ENCODE measurements around the gene ZNF396. TPM values are rescaled to one million over a fixed set of nuclear protein-coding genes. Genes with fewer than 3 reads are reported as not detected.

ZNF396 gene
- total RNA-seq, 2 donors from 2014 or later, result 0.30 to 0.94 TPM

DNA sequence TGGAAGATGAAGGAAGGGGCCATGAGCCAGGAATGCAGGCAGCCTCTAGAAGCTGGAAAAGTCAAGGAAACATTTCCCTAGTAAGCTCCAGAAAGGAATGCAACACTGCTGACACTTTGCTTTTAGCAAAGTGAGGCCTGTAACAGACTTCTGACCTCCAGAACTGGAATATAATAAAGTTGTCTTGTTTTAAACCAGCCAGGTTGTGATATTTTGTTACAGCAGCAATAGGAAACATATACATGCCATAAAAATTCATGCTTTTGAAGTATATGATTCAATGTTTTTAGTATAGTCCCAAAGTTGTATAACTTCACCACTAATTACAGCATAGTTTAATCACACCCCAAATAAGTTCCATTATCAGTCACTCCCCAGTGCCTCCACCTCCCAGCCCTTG is 15.2 kb upstream of the ZNF396 start:
- Histone ChIP-seq H3K9me3 (peaks cover 0 to 5% of the 10 kb centered on the region in 2 donors), H3K4me1 (peaks cover 0 to 3% of the 10 kb centered on the region in 2 donors), H3K36me3 (no peaks in the 10 kb centered on the region), H3K27me3 (no peaks in the 10 kb centered on the region), H3K27ac (no peak overlapping the region), H3K4me3 (no peak overlapping the region)
- TF ChIP-seq, protein P1, sequence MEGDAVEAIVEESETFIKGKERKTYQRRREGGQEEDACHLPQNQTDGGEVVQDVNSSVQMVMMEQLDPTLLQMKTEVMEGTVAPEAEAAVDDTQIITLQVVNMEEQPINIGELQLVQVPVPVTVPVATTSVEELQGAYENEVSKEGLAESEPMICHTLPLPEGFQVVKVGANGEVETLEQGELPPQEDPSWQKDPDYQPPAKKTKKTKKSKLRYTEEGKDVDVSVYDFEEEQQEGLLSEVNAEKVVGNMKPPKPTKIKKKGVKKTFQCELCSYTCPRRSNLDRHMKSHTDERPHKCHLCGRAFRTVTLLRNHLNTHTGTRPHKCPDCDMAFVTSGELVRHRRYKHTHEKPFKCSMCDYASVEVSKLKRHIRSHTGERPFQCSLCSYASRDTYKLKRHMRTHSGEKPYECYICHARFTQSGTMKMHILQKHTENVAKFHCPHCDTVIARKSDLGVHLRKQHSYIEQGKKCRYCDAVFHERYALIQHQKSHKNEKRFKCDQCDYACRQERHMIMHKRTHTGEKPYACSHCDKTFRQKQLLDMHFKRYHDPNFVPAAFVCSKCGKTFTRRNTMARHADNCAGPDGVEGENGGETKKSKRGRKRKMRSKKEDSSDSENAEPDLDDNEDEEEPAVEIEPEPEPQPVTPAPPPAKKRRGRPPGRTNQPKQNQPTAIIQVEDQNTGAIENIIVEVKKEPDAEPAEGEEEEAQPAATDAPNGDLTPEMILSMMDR (IDR thresholded peaks at IDR 0.05), result no peak
- no peak for DNase-seq (ENCODE audit: low spot score)

DNA sequence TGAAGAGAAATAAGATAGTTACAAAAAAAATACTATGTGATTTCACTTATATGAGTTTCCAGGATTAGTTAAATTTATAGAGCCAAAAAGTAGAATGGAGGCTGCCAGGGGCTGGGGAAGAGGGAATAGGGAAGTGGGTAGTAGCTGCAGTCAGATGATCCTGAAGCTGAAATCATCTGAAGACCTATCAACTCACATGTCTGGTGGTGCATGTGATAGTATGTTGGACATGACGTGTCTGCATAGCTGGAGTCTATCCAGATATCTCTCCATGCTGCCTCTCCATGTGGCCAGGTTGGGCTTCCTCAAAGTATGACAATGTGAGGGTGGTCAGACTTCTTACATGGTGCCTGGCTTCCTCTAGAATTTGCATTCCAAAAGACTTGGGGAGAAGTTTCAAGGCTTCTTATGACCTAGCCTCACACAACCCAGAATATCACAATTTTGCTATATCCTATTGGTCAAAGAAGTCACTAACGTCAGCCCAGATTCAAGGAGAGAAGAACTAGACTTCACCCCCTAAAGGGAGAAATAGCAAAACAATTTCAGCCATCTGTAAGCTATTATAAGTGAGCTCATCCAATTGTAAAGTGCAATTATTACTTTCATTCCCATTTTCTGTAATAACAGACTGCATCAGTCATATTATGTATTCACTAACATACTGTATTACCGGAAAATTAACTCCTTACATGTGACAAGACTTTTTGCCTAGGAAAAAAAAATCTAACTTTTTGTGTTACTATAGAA is 14.0 kb upstream of the ZNF396 start:
- peaks cover 0 to 5% of the 10 kb centered on the region in 2 donors for H3K9me3 ChIP-seq
- H3K27me3 ChIP-seq, result no peaks in the 10 kb centered on the region
- TF ChIP-seq, protein P1 (IDR thresholded peaks at IDR 0.05), result no peak
- H3K4me1 ChIP-seq, result peaks cover 0 to 3% of the 10 kb centered on the region in 2 donors
- H3K36me3 ChIP-seq, result no peaks in the 10 kb centered on the region
- no peak for DNase-seq (ENCODE audit: low spot score)
- H3K27ac ChIP-seq, result no peak overlapping the region
- H3K4me3 ChIP-seq, result no peak overlapping the region

DNA sequence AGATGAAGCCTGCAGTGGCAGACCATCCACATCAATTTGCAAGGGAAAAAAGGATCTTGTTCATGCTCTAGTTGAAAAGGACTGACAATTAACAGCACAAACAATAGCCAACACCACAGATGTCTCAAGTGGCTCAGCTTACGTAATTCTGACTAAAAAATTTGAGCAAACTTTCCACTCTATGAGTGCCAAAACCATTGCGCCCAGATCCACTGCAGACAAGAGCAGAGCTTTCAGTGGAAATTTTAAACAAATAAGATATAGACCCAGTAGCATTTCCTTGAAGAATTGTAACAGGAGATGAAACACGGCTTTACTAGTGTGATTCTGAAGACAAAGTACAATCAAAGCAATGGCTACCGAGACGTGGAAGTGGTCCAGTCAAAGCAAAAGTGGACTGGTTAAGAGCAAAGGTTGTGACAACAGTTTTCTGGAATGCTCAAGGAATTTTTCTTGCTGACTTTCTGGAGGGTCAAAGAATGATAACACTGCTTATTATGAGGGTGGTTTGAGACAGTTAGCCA is 12.0 kb upstream of the ZNF396 start:
- H3K27me3 ChIP-seq, result no peaks in the 10 kb centered on the region
- H3K36me3 ChIP-seq, result no peaks in the 10 kb centered on the region
- peaks cover 0 to 3% of the 10 kb centered on the region in 2 donors for H3K4me1 ChIP-seq
- H3K9me3 ChIP-seq, result peaks cover 0 to 5% of the 10 kb centered on the region in 2 donors
- TF ChIP-seq, protein P1 (IDR thresholded peaks at IDR 0.05), result no peak
- no peak overlapping the region for H3K4me3 ChIP-seq
- DNase-seq (ENCODE audit: low spot score), result no peak
- peak overlapping the region; percentile 33 to 47 for H3K27ac ChIP-seq

DNA sequence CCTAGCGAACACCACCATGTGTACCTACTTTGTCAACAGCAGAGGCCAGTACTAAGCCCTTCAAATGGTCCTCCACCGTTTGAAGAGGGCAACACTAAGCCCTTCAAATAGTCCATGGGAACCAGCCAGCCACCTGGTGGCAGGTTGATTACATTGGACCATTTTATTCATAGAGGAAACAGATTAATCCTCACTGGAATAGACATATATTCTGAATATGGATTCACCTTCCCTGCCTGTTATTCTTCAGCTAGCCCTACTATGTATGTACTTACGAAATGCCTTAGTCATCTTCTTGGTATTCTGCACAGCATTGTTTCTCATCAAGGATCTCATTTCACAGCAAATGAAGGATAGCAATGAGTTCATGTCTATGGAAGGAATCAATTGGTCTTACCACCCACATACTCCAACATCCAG is 10.0 kb upstream of the ZNF396 start:
- no peak for DNase-seq (ENCODE audit: low spot score)
- H3K27ac ChIP-seq, result no peak overlapping the region
- H3K4me1 ChIP-seq, result peaks cover 0 to 3% of the 10 kb centered on the region in 2 donors
- H3K36me3 ChIP-seq, result no peaks in the 10 kb centered on the region
- peaks cover 0 to 4% of the 10 kb centered on the region in 2 donors for H3K9me3 ChIP-seq
- TF ChIP-seq, protein P1 (IDR thresholded peaks at IDR 0.05), result no peak
- H3K27me3 ChIP-seq, result no peaks in the 10 kb centered on the region
- no peak overlapping the region for H3K4me3 ChIP-seq

GRCh38 chr18:35386600-35387100 is 9.5 kb upstream of the ZNF396 start:
- Histone ChIP-seq H3K27ac (no peak overlapping the region), H3K36me3 (no peaks in the 10 kb centered on the region), H3K27me3 (no peaks in the 10 kb centered on the region), H3K4me3 (no peak overlapping the region), H3K4me1 (peaks cover 0 to 3% of the 10 kb centered on the region in 2 donors), H3K9me3 (peaks cover 0 to 6% of the 10 kb centered on the region in 2 donors)
- TF ChIP-seq, protein P1 (IDR thresholded peaks at IDR 0.05), result peak; percentile 64 to 91
- DNase-seq (ENCODE audit: low spot score), result peak; percentile 80

All from right atrium auricular region (tissue), 2 donors.